Lower leg skin (tissue), 3 donors: ENCODE results near the gene RCBTB2.

Experiments
- POLR2A ChIP-seq, 2 donors: fragments of 450-650 bp; IDR thresholded peaks; one replicate each; pipeline ENCODE4 v1.6.1; 2016 to 2017; ENCODE audit warnings: antibody characterized with exemption in 2 of 2, mild to moderate bottlenecking in 1 of 2, moderate library complexity in 1 of 2
- TF ChIP-seq, protein P1 (sequence below), 3 donors: fragments of 450-650 bp; IDR thresholded peaks; one replicate each; pipeline ENCODE4 v1.5.1; 2016; ENCODE audit warnings: antibody characterized with exemption in 3 of 3, mild to moderate bottlenecking in 3 of 3, moderate library complexity in 2 of 3

GRCh38 chr13:48580185-48580803 is 47.4 kb upstream of the RCBTB2 start:
- TF ChIP-seq, protein P1, sequence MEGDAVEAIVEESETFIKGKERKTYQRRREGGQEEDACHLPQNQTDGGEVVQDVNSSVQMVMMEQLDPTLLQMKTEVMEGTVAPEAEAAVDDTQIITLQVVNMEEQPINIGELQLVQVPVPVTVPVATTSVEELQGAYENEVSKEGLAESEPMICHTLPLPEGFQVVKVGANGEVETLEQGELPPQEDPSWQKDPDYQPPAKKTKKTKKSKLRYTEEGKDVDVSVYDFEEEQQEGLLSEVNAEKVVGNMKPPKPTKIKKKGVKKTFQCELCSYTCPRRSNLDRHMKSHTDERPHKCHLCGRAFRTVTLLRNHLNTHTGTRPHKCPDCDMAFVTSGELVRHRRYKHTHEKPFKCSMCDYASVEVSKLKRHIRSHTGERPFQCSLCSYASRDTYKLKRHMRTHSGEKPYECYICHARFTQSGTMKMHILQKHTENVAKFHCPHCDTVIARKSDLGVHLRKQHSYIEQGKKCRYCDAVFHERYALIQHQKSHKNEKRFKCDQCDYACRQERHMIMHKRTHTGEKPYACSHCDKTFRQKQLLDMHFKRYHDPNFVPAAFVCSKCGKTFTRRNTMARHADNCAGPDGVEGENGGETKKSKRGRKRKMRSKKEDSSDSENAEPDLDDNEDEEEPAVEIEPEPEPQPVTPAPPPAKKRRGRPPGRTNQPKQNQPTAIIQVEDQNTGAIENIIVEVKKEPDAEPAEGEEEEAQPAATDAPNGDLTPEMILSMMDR (IDR thresholded peaks at IDR 0.05), result no peak
- no peak for TF ChIP-seq POLR2A (IDR thresholded peaks at IDR 0.05)
